ENCODE measurements around the gene SEPTIN5. TPM values are rescaled to one million over a fixed set of nuclear protein-coding genes. Genes with fewer than 3 reads are reported as not detected.

The SEPTIN5 gene
- total and polyA plus RNA-seq, 9 of the 15 experiments (the other 6 are each of a cell fraction or from before 2014, with no cell fraction given), result 0.03 to 195 (median 119) TPM

- TF ChIP-seq SMARCC2 (IDR thresholded peaks at IDR 0.05; ENCODE audit: low read depth) (no peak), CREB5 (CRISPR knock-in tag; IDR thresholded peaks at IDR 0.05) (no peak), NR4A1 (CRISPR knock-in tag; IDR thresholded peaks at IDR 0.05) (no peak), NR4A1 (tag; IDR thresholded peaks at IDR 0.05) (0 out of 2 replicates have a peak, but pooled peaks have one; percentile 58), EP300 (IDR thresholded peaks at IDR 0.05; ENCODE audit: low read length) (no peak), GATA2 (CRISPR knock-in tag; IDR thresholded peaks at IDR 0.05) (no peak), TFAM (CRISPR knock-in tag; conservative IDR thresholded peaks at IDR 0.05) (no peak), ZSCAN32 (CRISPR knock-in tag; IDR thresholded peaks at IDR 0.05) (no peak), ZBTB26 (CRISPR knock-in tag; IDR thresholded peaks at IDR 0.05) (no peak), SP2 (IDR thresholded peaks at IDR 0.05; ENCODE audit: extremely low read depth, low read depth, low read length, poor library complexity, severe bottlenecking) (no peak), RBM34 (IDR thresholded peaks at IDR 0.05; ENCODE audit: borderline replicate concordance, insufficient read depth, low read length) (no peak), ZFPM2 (CRISPR knock-in tag; IDR thresholded peaks at IDR 0.05) (peak; percentile 80; the same call in 1 of the 2 replicates), FOXJ2 (tag; IDR thresholded peaks at IDR 0.05) (no peak), CHD2 (IDR thresholded peaks at IDR 0.05; ENCODE audit: low read depth, low read length) (no peak), NFE2 (IDR thresholded peaks at IDR 0.05; ENCODE audit: low read depth) (no peak), SLC30A9 (CRISPR knock-in tag; IDR thresholded peaks at IDR 0.05) (no peak), EHMT2 (IDR thresholded peaks at IDR 0.05) (no peak), POU5F1 (IDR thresholded peaks at IDR 0.05; ENCODE audit: borderline replicate concordance, low read depth, low read length, partially characterized antibody) (no peak), NR2C1 (IDR thresholded peaks at IDR 0.05) (no peak), NR2C1 (tag; IDR thresholded peaks at IDR 0.05) (no peak), MYC (IDR thresholded peaks at IDR 0.05; ENCODE audit: low read depth, low read length) (no peak; the same call in 1 of the 2 replicates), MYC (CRISPR knock-in tag; IDR thresholded peaks at IDR 0.05; ENCODE audit: borderline replicate concordance, low read depth) (peak; percentile 63; the same call in 1 of the 2 replicates), HNRNPL (IDR thresholded peaks at IDR 0.05; ENCODE audit: low read depth, low read length) (peak; percentile 53; the same call in 1 of the 2 replicates)
- TF ChIP-seq, protein P1, sequence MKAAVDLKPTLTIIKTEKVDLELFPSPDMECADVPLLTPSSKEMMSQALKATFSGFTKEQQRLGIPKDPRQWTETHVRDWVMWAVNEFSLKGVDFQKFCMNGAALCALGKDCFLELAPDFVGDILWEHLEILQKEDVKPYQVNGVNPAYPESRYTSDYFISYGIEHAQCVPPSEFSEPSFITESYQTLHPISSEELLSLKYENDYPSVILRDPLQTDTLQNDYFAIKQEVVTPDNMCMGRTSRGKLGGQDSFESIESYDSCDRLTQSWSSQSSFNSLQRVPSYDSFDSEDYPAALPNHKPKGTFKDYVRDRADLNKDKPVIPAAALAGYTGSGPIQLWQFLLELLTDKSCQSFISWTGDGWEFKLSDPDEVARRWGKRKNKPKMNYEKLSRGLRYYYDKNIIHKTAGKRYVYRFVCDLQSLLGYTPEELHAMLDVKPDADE (conservative IDR thresholded peaks at IDR 0.05; ENCODE audit: control insufficient read depth, low read depth, low read length), result no peak
- TF ChIP-seq, protein P2, sequence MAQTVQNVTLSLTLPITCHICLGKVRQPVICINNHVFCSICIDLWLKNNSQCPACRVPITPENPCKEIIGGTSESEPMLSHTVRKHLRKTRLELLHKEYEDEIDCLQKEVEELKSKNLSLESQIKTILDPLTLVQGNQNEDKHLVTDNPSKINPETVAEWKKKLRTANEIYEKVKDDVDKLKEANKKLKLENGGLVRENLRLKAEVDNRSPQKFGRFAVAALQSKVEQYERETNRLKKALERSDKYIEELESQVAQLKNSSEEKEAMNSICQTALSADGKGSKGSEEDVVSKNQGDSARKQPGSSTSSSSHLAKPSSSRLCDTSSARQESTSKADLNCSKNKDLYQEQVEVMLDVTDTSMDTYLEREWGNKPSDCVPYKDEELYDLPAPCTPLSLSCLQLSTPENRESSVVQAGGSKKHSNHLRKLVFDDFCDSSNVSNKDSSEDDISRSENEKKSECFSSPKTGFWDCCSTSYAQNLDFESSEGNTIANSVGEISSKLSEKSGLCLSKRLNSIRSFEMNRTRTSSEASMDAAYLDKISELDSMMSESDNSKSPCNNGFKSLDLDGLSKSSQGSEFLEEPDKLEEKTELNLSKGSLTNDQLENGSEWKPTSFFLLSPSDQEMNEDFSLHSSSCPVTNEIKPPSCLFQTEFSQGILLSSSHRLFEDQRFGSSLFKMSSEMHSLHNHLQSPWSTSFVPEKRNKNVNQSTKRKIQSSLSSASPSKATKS (CRISPR knock-in tag; IDR thresholded peaks at IDR 0.05), result no peak
These were observed 522 bp upstream of the SEPTIN5 start (continued) for GRCh38 chr22:19713650-19714311.
